GM13977 (cell line): ENCODE results near the gene PEX11G.
A peak's percentile ranks its signal among the peaks of the same experiment; 100 is the strongest.

ENCODE experiments used
- DNase-seq: peaks from one replicate; pipeline ENCODE4 v3.0.0; 2012; ENCODE audit warnings: low spot score
- in situ Hi-C: fragments of 300-500 bp; cut with MboI; formaldehyde crosslinking; loops from one replicate; pipeline ENCODE4 v1.12.0; 2022; ENCODE audit warnings: low sequenced_read_pairs, low pct_unique_long_range_greater_than_20kb, mixed read lengths, inconsistent platforms; ENCODE audit not compliant: unreplicated experiment
- TF ChIP-seq, protein P1 (sequence below): IDR thresholded peaks from 2 replicates; pipeline ENCODE4 v1.5.1; 2012; ENCODE audit warnings: mild to moderate bottlenecking, control low read depth; ENCODE audit not compliant: insufficient read depth; ENCODE audit errors: extremely low read depth, missing control alignments

The PEX11G gene

DNA sequence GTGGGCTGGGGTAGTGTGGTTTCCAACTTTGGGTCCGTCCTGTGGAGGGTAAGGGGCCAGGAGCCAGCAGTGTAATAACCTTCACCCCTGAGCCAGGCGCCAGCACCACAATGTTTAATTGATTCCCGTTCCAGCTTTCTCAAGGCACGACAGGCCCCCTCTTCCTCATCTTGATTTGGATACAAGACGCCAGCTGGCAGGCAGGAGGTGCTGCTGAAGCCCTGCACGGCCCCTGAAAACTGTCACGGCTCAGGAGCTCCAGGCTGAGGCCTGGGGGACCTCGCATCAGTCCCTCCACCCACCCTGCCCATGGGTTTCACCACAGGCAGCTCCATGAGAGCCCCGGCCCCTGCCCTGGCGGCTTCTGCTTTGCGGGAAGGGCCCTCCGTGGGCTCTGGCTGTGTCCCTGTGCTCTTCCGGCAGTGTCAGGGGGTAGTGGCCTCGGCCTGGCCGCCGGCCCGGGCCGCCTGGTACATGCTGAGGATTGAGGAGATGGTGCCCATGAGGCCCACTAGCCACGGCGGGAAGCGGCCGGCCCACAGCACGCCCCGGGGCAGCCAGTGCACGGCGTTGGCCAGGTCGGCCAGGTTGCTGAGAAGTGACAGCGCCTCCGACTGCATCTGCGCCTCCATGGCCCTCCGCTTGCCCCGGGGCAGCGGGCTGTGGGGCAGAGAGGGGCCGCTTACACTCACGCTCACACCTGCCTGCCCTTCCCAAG, 11.9 kb downstream of the PEX11G start:
- TF ChIP-seq, protein P1, sequence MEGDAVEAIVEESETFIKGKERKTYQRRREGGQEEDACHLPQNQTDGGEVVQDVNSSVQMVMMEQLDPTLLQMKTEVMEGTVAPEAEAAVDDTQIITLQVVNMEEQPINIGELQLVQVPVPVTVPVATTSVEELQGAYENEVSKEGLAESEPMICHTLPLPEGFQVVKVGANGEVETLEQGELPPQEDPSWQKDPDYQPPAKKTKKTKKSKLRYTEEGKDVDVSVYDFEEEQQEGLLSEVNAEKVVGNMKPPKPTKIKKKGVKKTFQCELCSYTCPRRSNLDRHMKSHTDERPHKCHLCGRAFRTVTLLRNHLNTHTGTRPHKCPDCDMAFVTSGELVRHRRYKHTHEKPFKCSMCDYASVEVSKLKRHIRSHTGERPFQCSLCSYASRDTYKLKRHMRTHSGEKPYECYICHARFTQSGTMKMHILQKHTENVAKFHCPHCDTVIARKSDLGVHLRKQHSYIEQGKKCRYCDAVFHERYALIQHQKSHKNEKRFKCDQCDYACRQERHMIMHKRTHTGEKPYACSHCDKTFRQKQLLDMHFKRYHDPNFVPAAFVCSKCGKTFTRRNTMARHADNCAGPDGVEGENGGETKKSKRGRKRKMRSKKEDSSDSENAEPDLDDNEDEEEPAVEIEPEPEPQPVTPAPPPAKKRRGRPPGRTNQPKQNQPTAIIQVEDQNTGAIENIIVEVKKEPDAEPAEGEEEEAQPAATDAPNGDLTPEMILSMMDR = no peak
- DNase-seq = peak; percentile 23
- in situ Hi-C loops = no loop called here

DNA sequence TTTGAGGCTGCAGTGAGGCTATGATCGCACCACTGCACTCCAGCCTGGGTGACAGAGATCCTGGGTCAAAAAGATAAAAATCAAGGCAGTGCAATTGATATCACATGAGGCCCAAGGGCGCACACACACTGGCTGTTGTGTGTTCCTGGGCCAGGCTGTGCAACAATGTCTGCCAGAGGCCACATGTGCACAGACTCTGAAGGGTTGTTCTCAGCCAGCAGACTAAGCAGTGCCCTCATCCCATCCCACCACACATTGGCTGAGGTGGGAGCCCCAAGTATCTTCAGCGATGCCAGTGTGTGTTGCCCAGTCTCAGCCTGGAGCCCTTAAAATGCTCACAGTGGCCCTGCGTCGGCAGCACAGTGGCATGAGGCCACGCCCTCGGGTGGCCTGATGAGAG, 12.6 kb downstream of the PEX11G start:
- DNase-seq = peak; percentile 29
- TF ChIP-seq, protein P1 = no peak
- in situ Hi-C loops = no loop called here

DNA sequence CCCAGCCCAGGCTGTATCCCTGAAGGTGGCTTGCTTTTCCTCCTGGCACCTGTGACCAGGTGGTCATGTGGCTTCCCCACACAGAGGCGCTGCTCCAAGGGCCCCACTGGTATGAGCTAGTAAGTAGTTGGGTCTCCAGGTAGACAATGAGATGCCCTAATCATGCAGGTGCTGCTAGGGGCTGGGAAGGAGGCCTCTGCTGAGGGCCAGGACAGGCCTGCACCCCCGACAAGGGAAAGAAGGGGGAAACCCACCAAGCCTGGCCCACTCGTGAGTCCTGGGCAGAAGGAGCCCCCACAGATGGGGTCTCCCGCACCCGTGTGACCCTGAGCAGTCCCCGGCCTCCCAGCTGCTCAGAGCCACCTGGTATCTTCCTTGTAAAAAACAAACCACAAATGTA, 13.2 kb downstream of the PEX11G start:
- in situ Hi-C loops = no loop called here
- peak; percentile 23 for DNase-seq
- TF ChIP-seq, protein P1 = no peak

DNA sequence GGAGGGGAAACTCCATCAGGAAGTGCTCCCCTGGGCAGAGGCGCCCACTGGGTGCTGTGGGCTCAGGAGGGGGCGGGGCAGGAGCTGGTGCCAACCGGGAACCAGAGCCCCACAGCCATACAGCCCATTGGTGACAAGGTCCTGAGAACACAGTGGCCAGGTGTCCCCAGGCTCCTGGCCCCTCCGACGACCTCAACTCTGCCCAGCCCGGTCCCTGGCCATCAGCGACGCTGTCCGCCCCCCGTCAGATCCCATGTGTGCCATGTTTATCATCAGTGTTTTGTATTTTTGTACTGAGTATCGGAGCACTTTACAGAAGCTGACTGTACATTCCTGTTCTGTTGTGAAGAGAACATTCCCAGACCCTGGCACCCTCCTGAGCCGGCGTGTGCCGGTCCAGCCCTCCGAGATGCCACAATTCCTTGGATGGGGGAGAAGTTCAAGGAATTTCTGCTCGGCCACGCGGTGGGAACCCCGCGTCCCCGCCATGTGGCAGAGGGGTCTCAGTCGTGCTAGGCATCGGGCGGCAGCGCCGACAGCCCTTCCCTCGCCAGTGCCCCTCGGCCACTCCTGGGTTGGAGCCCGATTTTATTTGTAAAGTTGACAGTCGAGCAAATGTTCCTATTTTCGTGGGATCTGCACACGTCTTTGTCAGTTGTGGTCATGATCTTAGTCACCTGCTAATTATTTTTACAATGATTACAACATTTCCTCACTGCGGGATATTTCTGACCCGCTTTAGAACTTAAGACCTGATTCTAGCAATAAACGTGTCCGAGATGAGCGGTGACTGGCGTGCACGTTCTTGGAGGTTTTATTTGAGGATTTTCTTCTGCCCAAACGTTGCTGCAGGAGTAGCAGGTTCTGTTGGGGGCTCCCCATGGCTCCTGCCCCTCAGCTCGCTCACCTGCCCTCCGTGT, 16.9 kb downstream of the PEX11G start:
- DNase-seq = peak; percentile 49
- in situ Hi-C loops = no loop called here
- TF ChIP-seq, protein P1 = no peak

DNA sequence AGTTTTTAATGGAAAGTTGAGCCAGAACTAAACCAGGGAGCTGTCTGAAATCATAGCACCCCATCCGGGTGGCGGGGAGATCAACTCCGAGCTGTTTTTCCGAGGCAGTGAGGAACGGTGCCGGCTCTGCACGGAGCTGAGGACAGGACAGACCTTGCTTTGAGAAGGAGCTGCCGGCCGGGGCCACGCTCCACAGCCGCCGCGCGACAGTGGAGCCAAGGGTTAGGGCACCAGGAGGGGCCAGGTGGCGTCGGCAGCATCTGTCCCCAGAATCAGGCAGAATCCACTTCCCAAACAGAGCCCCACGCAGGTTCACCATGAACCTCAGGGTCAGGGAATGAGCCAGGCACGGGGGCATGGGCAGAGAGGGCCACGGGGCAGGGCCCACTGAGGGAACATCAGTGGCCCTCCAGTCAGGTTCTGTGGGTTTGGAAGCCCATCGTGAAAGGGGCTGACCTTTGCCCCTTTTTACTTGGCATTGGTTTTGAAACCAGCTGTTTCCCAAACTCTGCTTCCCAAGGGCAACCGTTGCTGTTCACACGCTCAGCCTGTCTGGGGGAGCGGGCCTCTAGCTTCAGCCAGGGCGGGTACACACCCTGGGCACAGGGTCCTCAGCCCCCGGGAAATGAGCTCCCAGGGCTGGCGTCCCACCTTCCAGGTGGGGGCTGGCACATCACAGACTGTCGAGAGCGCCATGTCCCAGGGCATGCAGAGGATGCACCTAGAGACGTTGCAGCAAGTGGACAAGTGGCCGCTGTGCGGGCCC, 18.1 kb downstream of the PEX11G start:
- TF ChIP-seq, protein P1 = no peak
- in situ Hi-C loops = no loop called here
- no peak for DNase-seq

DNA sequence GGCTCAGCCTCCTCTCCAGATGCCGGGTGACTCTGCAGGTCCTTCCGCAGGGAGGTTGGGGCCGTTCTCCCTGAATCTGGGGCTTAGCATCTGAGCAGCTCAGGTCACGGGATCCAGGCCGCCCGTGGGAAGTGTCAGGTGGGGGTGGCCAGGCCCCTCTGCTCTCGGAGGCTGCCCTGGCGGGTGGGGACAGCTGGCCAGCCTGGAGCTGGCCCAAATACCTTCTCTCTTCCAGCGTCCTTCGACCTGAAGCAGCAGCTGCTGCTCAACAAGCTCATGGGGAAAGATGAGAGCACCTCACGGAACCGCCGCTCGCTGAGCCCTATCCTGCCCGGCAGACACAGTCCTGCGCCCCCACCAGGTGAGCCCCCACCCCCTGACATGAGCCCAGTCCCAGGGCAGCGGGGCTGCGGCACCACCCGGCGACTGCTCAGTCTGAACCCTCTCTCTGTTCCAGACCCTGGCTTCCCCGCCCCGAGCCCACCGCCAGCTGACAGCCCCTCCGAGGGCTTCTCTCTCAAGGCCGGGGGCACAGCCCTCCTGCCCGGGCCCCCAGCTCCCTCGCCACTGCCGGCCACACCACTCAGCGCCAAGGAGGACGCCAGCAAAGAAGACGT, 19.1 kb downstream of the PEX11G start:
- peak; percentile 28 for DNase-seq
- in situ Hi-C loops = no loop called here
- TF ChIP-seq, protein P1 = no peak
